ENCODE measurements around the gene DLGAP1. TPM values are rescaled to one million over a fixed set of nuclear protein-coding genes. Genes with fewer than 3 reads are reported as not detected.

Gene DLGAP1
- total RNA-seq, 3 donors from 2014 or later, result 0.96 to 17.6 (median 5.2) TPM

DNA sequence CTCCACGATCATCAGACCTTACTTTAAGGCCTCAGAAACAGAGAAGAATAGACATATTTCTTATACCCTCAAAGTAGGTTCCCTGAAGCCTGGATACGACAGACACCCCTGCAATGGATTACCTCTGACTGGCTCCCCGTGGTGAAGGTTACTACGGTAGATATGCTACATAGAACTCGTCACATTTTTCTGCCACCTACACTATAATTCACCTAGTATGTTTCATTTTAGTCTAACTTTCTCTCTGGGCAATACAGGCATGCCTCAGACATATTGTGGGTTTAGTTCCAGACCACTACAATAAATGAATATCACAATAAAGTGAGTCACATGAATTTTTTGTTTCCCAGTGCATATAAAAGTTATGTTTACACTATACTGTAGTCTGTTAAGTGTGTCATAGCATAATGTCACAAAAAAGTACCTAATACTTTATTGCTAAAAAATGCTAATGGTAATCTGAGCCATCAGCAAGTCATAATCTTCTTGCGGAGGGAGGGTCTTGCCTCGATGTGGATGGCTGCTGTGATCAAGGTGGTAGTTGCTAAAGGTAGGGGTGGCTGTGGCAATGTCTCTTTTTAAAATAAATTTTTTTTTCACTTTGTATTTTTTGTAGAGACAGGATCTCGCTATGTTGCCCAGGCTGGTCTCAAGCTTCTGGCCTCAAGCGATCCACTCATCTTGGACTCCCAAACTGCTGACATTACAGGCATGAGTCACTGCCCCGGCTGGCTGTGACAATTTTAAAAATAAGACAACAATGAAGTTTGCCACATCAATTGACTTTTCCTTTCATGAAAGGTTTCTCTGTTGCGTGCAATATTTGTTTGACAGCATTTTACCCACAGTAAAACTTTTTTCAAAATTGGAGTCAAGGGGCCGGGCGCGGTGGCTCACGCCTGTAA, 940.5 kb downstream of the DLGAP1 start:
- H3K9me3 ChIP-seq, result no peaks in the 10 kb centered on the region
- H3K27ac ChIP-seq, result no peak overlapping the region
- no peaks in the 10 kb centered on the region for H3K36me3 ChIP-seq
- no peaks in the 10 kb centered on the region for H3K27me3 ChIP-seq
- H3K4me3 ChIP-seq, result no peak overlapping the region
- no peak for DNase-seq (ENCODE audit: low spot score in 2 of 2)
- no peaks in the 10 kb centered on the region for H3K4me1 ChIP-seq
- TF ChIP-seq POLR2A (IDR thresholded peaks at IDR 0.05) (no peak), POLR2AphosphoS5 (IDR thresholded peaks at IDR 0.05) (no peak), CTCF (IDR thresholded peaks at IDR 0.05) (no peak)
- intact Hi-C loops (cut with DNase I; ENCODE audit: low total_unique reads), result no loop called here

DNA sequence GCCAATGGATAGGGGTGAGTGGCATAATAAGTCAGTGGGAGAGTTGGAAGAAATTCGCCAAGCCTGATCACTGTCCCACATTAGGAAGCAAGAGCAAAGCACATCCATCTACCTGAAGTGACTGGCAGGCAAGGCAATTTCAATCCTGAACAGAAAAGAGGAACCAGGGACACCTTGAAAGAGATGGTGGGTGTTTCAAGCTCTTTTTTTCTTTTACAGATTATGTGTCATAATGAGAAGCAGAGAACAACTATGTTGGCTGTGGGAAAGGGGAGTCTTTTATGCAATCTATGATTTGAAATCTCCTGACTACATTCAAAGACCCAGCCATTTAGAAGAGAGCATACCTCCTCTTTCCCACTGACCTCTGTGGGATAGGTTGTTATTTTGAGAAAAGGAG, 941.6 kb downstream of the DLGAP1 start:
- H3K4me3 ChIP-seq, result no peak overlapping the region
- intact Hi-C loops (cut with DNase I; ENCODE audit: low total_unique reads), result no loop called here
- no peak for DNase-seq (ENCODE audit: low spot score in 2 of 2)
- no peaks in the 10 kb centered on the region for H3K4me1 ChIP-seq
- no peaks in the 10 kb centered on the region for H3K9me3 ChIP-seq
- no peaks in the 10 kb centered on the region for H3K36me3 ChIP-seq
- no peak overlapping the region for H3K27ac ChIP-seq
- TF ChIP-seq POLR2AphosphoS5 (IDR thresholded peaks at IDR 0.05) (no peak), CTCF (IDR thresholded peaks at IDR 0.05) (no peak), POLR2A (IDR thresholded peaks at IDR 0.05) (no peak)
- no peaks in the 10 kb centered on the region for H3K27me3 ChIP-seq

- intact Hi-C loops (cut with DNase I; ENCODE audit: low total_unique reads), result no loop called here
- H3K27me3 ChIP-seq, result no peaks in the 10 kb centered on the region
- TF ChIP-seq POLR2A (IDR thresholded peaks at IDR 0.05) (no peak), CTCF (IDR thresholded peaks at IDR 0.05) (no peak), POLR2AphosphoS5 (IDR thresholded peaks at IDR 0.05) (no peak)
- no peaks in the 10 kb centered on the region for H3K4me1 ChIP-seq
- no peaks in the 10 kb centered on the region for H3K36me3 ChIP-seq
- no peak overlapping the region for H3K4me3 ChIP-seq
- H3K9me3 ChIP-seq, result no peaks in the 10 kb centered on the region
- H3K27ac ChIP-seq, result peak overlapping the region; percentile 35 to 52
- DNase-seq (ENCODE audit: low spot score in 2 of 2), result no peak
Measured at GRCh38 chr18:3511980-3512379, 943.1 kb downstream of the DLGAP1 start.

- Histone ChIP-seq H3K27ac (no peak overlapping the region), H3K9me3 (no peaks in the 10 kb centered on the region), H3K36me3 (no peaks in the 10 kb centered on the region), H3K4me1 (no peaks in the 10 kb centered on the region), H3K27me3 (no peaks in the 10 kb centered on the region), H3K4me3 (no peak overlapping the region)
- DNase-seq (ENCODE audit: low spot score in 2 of 2), result no peak
- TF ChIP-seq POLR2AphosphoS5 (IDR thresholded peaks at IDR 0.05), result no peak
- TF ChIP-seq POLR2A (IDR thresholded peaks at IDR 0.05), result no peak
- no peak for TF ChIP-seq CTCF (IDR thresholded peaks at IDR 0.05)
- intact Hi-C loops (cut with DNase I; ENCODE audit: low total_unique reads), result no loop called here
Measured at GRCh38 chr18:3510896-3511295, 944.2 kb downstream of the DLGAP1 start.

DNA sequence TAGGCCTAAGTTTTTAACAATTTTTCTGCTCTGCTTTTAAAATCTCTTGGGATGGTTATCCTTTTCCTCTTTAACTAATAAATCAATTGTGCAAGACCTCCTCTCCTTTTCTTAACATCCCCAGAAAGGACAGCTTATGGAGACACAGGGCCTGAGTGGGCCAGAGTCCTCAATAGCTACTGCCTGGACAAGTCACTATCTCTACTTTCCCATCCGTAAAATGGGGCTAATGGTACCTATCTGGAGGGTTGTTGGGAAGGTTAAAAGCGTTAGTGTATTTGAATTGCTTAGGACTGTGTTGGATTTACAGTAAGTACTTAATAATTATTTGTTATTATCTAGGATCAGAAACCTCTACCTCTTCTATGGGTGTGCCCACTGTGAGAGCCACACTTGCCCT, 945.1 kb downstream of the DLGAP1 start:
- Histone ChIP-seq H3K4me1 (no peaks in the 10 kb centered on the region), H3K9me3 (no peaks in the 10 kb centered on the region), H3K27me3 (no peaks in the 10 kb centered on the region), H3K36me3 (no peaks in the 10 kb centered on the region), H3K4me3 (no peak overlapping the region), H3K27ac (no peak overlapping the region)
- intact Hi-C loops (cut with DNase I; ENCODE audit: low total_unique reads), result no loop called here
- TF ChIP-seq POLR2A (IDR thresholded peaks at IDR 0.05), result no peak
- no peak for DNase-seq (ENCODE audit: low spot score in 2 of 2)

All from breast epithelium (tissue), 4 donors.